ENCODE measurements around the gene LRIT1.

LRIT1 gene

DNA sequence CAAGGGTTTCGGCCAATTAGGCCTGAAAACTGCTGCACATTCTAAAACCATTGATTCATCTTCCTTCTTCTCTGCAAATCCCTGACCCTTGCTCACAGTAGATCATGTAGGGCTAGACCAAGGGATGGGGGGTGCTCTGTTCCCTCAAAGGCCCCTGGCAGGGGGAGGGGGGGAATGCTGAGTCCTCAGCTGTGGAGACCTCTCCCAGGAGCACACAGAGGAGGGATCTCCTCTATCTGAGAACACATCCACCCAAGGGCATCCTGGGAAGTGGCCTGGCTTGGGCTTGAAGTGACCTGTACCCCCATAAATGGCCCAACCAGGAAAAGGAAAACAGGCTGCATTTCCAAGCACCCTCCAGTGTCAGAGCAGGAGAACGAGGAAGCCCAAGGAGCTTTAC lies 48.0 kb downstream of the LRIT1 start:
- DNase-seq (ENCODE audit: low read depth): no peak

DNA sequence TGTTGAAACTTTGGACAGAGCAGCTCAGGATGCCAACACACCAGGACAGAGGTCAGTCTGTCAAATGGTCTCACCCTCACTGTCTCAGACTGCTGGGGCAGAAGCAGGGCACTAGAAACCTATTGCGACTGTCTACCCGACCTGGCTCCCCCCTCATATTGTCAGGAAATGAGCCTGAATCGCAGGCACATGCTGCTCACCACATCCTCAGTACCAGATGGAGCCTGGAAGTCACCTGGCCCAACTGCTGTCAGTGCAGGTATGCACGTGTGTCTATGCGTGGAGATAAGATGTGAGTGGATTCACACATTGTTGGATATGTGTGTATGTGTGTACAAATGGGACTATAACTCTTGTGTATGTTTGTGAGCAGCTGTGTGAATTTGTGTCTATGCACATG lies 50.2 kb downstream of the LRIT1 start:
- no peak for DNase-seq (ENCODE audit: low read depth)

DNA sequence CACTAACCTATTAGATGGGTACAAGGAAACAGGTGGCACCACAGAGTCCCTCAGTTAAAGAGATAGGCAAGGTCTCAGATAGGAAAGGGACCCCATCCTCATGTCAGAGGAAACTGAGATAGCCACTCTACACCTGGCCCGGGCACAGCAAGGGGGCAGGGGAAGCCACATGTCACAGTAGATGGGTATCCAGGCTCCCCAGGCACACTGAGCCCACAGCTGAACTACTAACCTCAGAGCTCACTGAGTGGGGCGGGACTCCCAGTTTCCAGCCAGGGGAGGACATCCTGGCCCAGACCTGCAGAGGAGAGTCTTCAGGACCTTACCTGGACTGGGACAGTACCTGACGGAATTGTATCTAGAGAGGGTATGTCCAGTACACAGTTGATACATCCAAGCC lies 50.7 kb downstream of the LRIT1 start:
- DNase-seq (ENCODE audit: low read depth): no peak

DNA sequence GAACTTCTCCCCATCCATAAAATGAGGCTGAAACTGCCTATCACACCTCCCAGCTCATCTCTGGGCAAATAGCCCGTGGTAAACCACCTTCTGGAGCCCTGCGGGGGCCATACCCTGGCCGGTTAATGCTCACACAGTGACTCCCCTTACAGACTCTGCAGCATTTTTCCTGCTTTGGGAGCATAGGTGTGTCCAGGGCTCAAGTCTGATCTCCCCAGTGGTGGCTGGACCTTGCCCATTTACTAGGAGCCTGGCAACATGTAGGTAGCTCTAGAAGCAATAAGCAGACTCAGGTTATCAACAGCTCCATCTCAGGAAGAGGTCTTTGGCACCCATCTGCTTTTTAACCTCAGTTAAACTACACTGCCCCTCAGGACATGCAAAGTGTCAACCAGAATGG lies 52.5 kb downstream of the LRIT1 start:
- DNase-seq (ENCODE audit: low read depth): no peak

DNA sequence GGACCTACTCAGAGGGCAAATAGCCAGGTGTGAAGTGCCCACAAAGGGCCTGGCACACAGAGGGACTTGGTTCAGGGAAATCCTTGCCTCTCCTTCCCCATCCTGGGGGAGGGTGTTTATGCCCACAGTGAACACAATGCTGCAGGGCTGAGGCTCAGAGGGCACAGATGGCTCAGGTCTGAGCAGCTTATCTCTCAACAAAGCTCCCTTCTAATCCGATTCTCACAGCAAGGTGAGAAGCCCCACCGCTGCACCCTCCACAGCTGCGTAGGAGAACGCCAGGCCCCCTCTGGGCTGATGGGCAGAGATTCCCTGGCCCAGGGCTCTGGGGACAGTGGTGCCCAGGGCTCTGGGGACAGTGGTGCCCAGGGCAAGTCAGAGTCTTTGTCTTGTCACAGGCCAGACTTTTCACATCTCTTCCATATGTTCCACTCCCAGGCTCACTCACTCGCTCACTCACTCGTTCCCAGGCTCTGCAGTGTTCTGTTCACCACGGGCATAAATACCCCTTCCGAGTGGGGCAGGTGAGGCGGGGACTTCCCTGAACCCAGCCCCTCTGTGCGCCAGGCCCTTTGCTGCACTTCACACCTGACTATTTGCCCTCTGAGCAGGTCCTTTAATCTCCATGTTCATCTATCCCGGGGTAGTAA lies 55.7 kb downstream of the LRIT1 start:
- no peak for DNase-seq (ENCODE audit: low read depth)

DNA sequence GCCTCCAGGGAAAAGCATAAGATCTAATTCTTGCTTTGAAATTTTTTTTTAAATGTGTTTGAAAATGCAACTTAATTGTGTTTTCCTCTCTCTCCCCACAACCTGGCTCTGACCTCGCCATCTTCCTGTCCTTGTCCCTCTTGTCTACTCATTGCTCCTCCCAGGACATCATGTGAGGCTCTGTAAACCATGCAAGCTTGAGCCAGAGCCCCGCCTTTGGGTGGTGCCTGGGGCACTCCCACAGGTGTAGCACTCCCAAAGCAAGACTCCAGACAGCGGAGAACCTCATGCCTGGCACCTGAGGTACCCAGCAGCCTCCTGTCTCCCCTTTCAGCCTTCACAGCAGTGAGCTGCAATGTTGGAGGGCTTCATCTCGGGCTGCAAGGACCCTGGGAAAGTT lies 56.8 kb downstream of the LRIT1 start:
- no peak for DNase-seq (ENCODE audit: low read depth)

DNA sequence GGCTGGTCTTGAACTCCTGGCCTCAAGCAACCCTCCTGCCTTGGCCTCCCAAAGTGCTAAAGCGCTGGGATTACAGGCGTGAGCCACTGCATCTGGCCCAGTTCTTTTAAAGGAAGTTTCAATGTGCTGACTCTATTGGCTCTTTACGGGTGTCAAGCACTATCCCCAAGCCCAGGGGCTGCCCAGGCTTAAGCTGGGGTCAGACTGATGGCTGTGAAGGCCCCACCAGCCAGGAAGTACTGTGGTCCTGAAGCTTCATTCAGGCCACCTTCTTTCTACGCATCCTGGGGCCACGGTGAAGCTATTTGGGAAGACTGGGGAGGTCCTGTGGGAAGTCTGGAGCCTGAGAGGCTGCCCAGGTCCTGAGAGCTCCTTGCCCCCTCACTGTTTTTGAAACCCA lies 59.7 kb downstream of the LRIT1 start:
- no peak for DNase-seq (ENCODE audit: low read depth)

Measured in stimulated activated CD8-positive, alpha-beta memory T cell treated with anti-CD3 and anti-CD28 coated beads, Interleukin-12 subunit alpha, Interleukin-12 subunit beta, amount 100 ng/mL, for 4 hours (primary cell).